ENCODE results near the gene PRKD1.

PRKD1 gene

GRCh38 chr14:29682789-29683188 is 244.9 kb downstream of the PRKD1 start:
- H3K27ac ChIP-seq (ENCODE audit: insufficient read depth, low read length, poor library complexity, severe bottlenecking), result no peak overlapping the region

GRCh38 chr14:29681316-29681715 is 246.3 kb downstream of the PRKD1 start:
- Histone ChIP-seq H3K9me3 (ENCODE audit: control insufficient read depth, low read length) (no peaks in the 10 kb centered on the region), H3K4me3 (ENCODE audit: insufficient read depth, low read depth, low read length, poor library complexity, severe bottlenecking) (no peak overlapping the region), H3K27ac (ENCODE audit: insufficient read depth, low read length, poor library complexity, severe bottlenecking) (no peak overlapping the region), H3K27me3 (replicated peaks; ENCODE audit: control insufficient read depth, insufficient read depth, low read length, poor library complexity, severe bottlenecking) (no peaks in the 10 kb centered on the region), H3K4me1 (ENCODE audit: control insufficient read depth, insufficient read depth, low read length, poor library complexity, severe bottlenecking) (no peaks in the 10 kb centered on the region), H3K36me3 (ENCODE audit: control insufficient read depth, insufficient read depth, low read length) (no peaks in the 10 kb centered on the region)
- no peak for DNase-seq

More at GRCh38 chr14:29682789-29683188, 244.9 kb downstream of the PRKD1 start:
- no peaks in the 10 kb centered on the region for H3K27me3 ChIP-seq (replicated peaks; ENCODE audit: control insufficient read depth, insufficient read depth, low read length, poor library complexity, severe bottlenecking)
- H3K4me1 ChIP-seq (ENCODE audit: control insufficient read depth, insufficient read depth, low read length, poor library complexity, severe bottlenecking), result no peaks in the 10 kb centered on the region
- no peaks in the 10 kb centered on the region for H3K9me3 ChIP-seq (ENCODE audit: control insufficient read depth, low read length)
- DNase-seq, result no peak
- no peaks in the 10 kb centered on the region for H3K36me3 ChIP-seq (ENCODE audit: control insufficient read depth, insufficient read depth, low read length)
- no peak overlapping the region for H3K4me3 ChIP-seq (ENCODE audit: insufficient read depth, low read depth, low read length, poor library complexity, severe bottlenecking)

GRCh38 chr14:29674566-29675285 is 252.9 kb downstream of the PRKD1 start:
- DNase-seq, result no peak
- Histone ChIP-seq H3K27me3 (replicated peaks; ENCODE audit: control insufficient read depth, insufficient read depth, low read length, poor library complexity, severe bottlenecking) (no peaks in the 10 kb centered on the region), H3K9me3 (ENCODE audit: control insufficient read depth, low read length) (no peaks in the 10 kb centered on the region), H3K36me3 (ENCODE audit: control insufficient read depth, insufficient read depth, low read length) (no peaks in the 10 kb centered on the region), H3K4me1 (ENCODE audit: control insufficient read depth, insufficient read depth, low read length, poor library complexity, severe bottlenecking) (no peaks in the 10 kb centered on the region), H3K4me3 (ENCODE audit: insufficient read depth, low read depth, low read length, poor library complexity, severe bottlenecking) (no peak overlapping the region), H3K27ac (ENCODE audit: insufficient read depth, low read length, poor library complexity, severe bottlenecking) (no peak overlapping the region)

GRCh38 chr14:29672831-29673230 is 254.8 kb downstream of the PRKD1 start:
- Histone ChIP-seq H3K4me1 (ENCODE audit: control insufficient read depth, insufficient read depth, low read length, poor library complexity, severe bottlenecking) (no peaks in the 10 kb centered on the region), H3K27me3 (replicated peaks; ENCODE audit: control insufficient read depth, insufficient read depth, low read length, poor library complexity, severe bottlenecking) (no peaks in the 10 kb centered on the region), H3K9me3 (ENCODE audit: control insufficient read depth, low read length) (no peaks in the 10 kb centered on the region), H3K4me3 (ENCODE audit: insufficient read depth, low read depth, low read length, poor library complexity, severe bottlenecking) (no peak overlapping the region), H3K36me3 (ENCODE audit: control insufficient read depth, insufficient read depth, low read length) (no peaks in the 10 kb centered on the region), H3K27ac (ENCODE audit: insufficient read depth, low read length, poor library complexity, severe bottlenecking) (no peak overlapping the region)
- DNase-seq, result no peak

GRCh38 chr14:29671034-29671433 is 256.6 kb downstream of the PRKD1 start:
- Histone ChIP-seq H3K27me3 (replicated peaks; ENCODE audit: control insufficient read depth, insufficient read depth, low read length, poor library complexity, severe bottlenecking) (no peaks in the 10 kb centered on the region), H3K4me1 (ENCODE audit: control insufficient read depth, insufficient read depth, low read length, poor library complexity, severe bottlenecking) (no peaks in the 10 kb centered on the region), H3K4me3 (ENCODE audit: insufficient read depth, low read depth, low read length, poor library complexity, severe bottlenecking) (no peak overlapping the region), H3K36me3 (ENCODE audit: control insufficient read depth, insufficient read depth, low read length) (no peaks in the 10 kb centered on the region), H3K9me3 (ENCODE audit: control insufficient read depth, low read length) (no peaks in the 10 kb centered on the region), H3K27ac (ENCODE audit: insufficient read depth, low read length, poor library complexity, severe bottlenecking) (no peak overlapping the region)
- no peak for DNase-seq

- no peaks in the 10 kb centered on the region for H3K36me3 ChIP-seq (ENCODE audit: control insufficient read depth, insufficient read depth, low read length)
- no peak for DNase-seq
- no peaks in the 10 kb centered on the region for H3K27me3 ChIP-seq (replicated peaks; ENCODE audit: control insufficient read depth, insufficient read depth, low read length, poor library complexity, severe bottlenecking)
- H3K27ac ChIP-seq (ENCODE audit: insufficient read depth, low read length, poor library complexity, severe bottlenecking), result no peak overlapping the region
- no peaks in the 10 kb centered on the region for H3K9me3 ChIP-seq (ENCODE audit: control insufficient read depth, low read length)
- H3K4me3 ChIP-seq (ENCODE audit: insufficient read depth, low read depth, low read length, poor library complexity, severe bottlenecking), result no peak overlapping the region
- no peaks in the 10 kb centered on the region for H3K4me1 ChIP-seq (ENCODE audit: control insufficient read depth, insufficient read depth, low read length, poor library complexity, severe bottlenecking)
These were observed 259.4 kb downstream of the PRKD1 start for GRCh38 chr14:29668201-29668600.

- no peaks in the 10 kb centered on the region for H3K27me3 ChIP-seq (replicated peaks; ENCODE audit: control insufficient read depth, insufficient read depth, low read length, poor library complexity, severe bottlenecking)
- H3K4me3 ChIP-seq (ENCODE audit: insufficient read depth, low read depth, low read length, poor library complexity, severe bottlenecking), result no peak overlapping the region
- H3K27ac ChIP-seq (ENCODE audit: insufficient read depth, low read length, poor library complexity, severe bottlenecking), result no peak overlapping the region
- no peaks in the 10 kb centered on the region for H3K36me3 ChIP-seq (ENCODE audit: control insufficient read depth, insufficient read depth, low read length)
- no peaks in the 10 kb centered on the region for H3K4me1 ChIP-seq (ENCODE audit: control insufficient read depth, insufficient read depth, low read length, poor library complexity, severe bottlenecking)
- DNase-seq, result no peak
- H3K9me3 ChIP-seq (ENCODE audit: control insufficient read depth, low read length), result no peaks in the 10 kb centered on the region
These were observed 263.1 kb downstream of the PRKD1 start for GRCh38 chr14:29664515-29664914.

- H3K4me3 ChIP-seq (ENCODE audit: insufficient read depth, low read depth, low read length, poor library complexity, severe bottlenecking), result no peak overlapping the region
- DNase-seq, result no peak
- H3K4me1 ChIP-seq (ENCODE audit: control insufficient read depth, insufficient read depth, low read length, poor library complexity, severe bottlenecking), result no peaks in the 10 kb centered on the region
- H3K27ac ChIP-seq (ENCODE audit: insufficient read depth, low read length, poor library complexity, severe bottlenecking), result no peak overlapping the region
- no peaks in the 10 kb centered on the region for H3K9me3 ChIP-seq (ENCODE audit: control insufficient read depth, low read length)
- H3K27me3 ChIP-seq (replicated peaks; ENCODE audit: control insufficient read depth, insufficient read depth, low read length, poor library complexity, severe bottlenecking), result no peaks in the 10 kb centered on the region
- no peaks in the 10 kb centered on the region for H3K36me3 ChIP-seq (ENCODE audit: control insufficient read depth, insufficient read depth, low read length)
These were observed 264.3 kb downstream of the PRKD1 start for GRCh38 chr14:29663281-29663801.

GRCh38 chr14:29654901-29655550 is 272.6 kb downstream of the PRKD1 start:
- no peak for DNase-seq
- H3K27ac ChIP-seq (ENCODE audit: insufficient read depth, low read length, poor library complexity, severe bottlenecking), result no peak overlapping the region

GRCh38 chr14:29653303-29653702 is 274.3 kb downstream of the PRKD1 start:
- DNase-seq, result no peak
- no peak overlapping the region for H3K27ac ChIP-seq (ENCODE audit: insufficient read depth, low read length, poor library complexity, severe bottlenecking)
- H3K27me3 ChIP-seq (replicated peaks; ENCODE audit: control insufficient read depth, insufficient read depth, low read length, poor library complexity, severe bottlenecking), result no peaks in the 10 kb centered on the region
- H3K36me3 ChIP-seq (ENCODE audit: control insufficient read depth, insufficient read depth, low read length), result no peaks in the 10 kb centered on the region
- no peaks in the 10 kb centered on the region for H3K4me1 ChIP-seq (ENCODE audit: control insufficient read depth, insufficient read depth, low read length, poor library complexity, severe bottlenecking)
- H3K9me3 ChIP-seq (ENCODE audit: control insufficient read depth, low read length), result peaks cover 6% of the 10 kb centered on the region
- no peak overlapping the region for H3K4me3 ChIP-seq (ENCODE audit: insufficient read depth, low read depth, low read length, poor library complexity, severe bottlenecking)

More at GRCh38 chr14:29654901-29655550, 272.6 kb downstream of the PRKD1 start:
- H3K36me3 ChIP-seq (ENCODE audit: control insufficient read depth, insufficient read depth, low read length), result no peaks in the 10 kb centered on the region
- H3K4me3 ChIP-seq (ENCODE audit: insufficient read depth, low read depth, low read length, poor library complexity, severe bottlenecking), result no peak overlapping the region
- peaks cover 4% of the 10 kb centered on the region for H3K9me3 ChIP-seq (ENCODE audit: control insufficient read depth, low read length)
- no peaks in the 10 kb centered on the region for H3K4me1 ChIP-seq (ENCODE audit: control insufficient read depth, insufficient read depth, low read length, poor library complexity, severe bottlenecking)
- no peaks in the 10 kb centered on the region for H3K27me3 ChIP-seq (replicated peaks; ENCODE audit: control insufficient read depth, insufficient read depth, low read length, poor library complexity, severe bottlenecking)
